ENCODE data around the gene SEPTIN6.

SEPTIN6 gene

GRCh38 chrX:119735467-119735866 is 42.5 kb upstream of the SEPTIN6 start:
- H3K4me1 ChIP-seq (ENCODE audit: low read length), result no peaks in the 10 kb centered on the region
- H2AFZ ChIP-seq (ENCODE audit: low read depth, low read length), result no peak overlapping the region

GRCh38 chrX:119734897-119735339 is 42.0 kb upstream of the SEPTIN6 start:
- Histone ChIP-seq H4K20me1 (ENCODE audit: insufficient read depth, low read length) (no peaks in the 10 kb centered on the region), H3K27me3 (ENCODE audit: low read depth, low read length) (no peaks in the 10 kb centered on the region; the same call in 1 of the 2 replicates), H3K79me2 (ENCODE audit: low read length) (no peaks in the 10 kb centered on the region), H2AFZ (ENCODE audit: low read depth, low read length) (no peak overlapping the region), H3K4me1 (ENCODE audit: low read length) (no peaks in the 10 kb centered on the region), H3K27ac (ENCODE audit: low read length) (no peak overlapping the region), H3K9me3 (ENCODE audit: insufficient read depth, low read length) (no peaks in the 10 kb centered on the region), H3K4me3 (ENCODE audit: low read length) (no peak overlapping the region), H3K9ac (ENCODE audit: low read length) (no peak overlapping the region), H3K36me3 (replicated peaks; ENCODE audit: low read depth, low read length) (no peaks in the 10 kb centered on the region), H3K4me2 (ENCODE audit: low read length) (no peak overlapping the region)
- TF ChIP-seq, protein P1, sequence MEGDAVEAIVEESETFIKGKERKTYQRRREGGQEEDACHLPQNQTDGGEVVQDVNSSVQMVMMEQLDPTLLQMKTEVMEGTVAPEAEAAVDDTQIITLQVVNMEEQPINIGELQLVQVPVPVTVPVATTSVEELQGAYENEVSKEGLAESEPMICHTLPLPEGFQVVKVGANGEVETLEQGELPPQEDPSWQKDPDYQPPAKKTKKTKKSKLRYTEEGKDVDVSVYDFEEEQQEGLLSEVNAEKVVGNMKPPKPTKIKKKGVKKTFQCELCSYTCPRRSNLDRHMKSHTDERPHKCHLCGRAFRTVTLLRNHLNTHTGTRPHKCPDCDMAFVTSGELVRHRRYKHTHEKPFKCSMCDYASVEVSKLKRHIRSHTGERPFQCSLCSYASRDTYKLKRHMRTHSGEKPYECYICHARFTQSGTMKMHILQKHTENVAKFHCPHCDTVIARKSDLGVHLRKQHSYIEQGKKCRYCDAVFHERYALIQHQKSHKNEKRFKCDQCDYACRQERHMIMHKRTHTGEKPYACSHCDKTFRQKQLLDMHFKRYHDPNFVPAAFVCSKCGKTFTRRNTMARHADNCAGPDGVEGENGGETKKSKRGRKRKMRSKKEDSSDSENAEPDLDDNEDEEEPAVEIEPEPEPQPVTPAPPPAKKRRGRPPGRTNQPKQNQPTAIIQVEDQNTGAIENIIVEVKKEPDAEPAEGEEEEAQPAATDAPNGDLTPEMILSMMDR (IDR thresholded peaks at IDR 0.05; ENCODE audit: low read depth, low read length), result no peak
- TF ChIP-seq EZH2phosphoT487 (IDR thresholded peaks at IDR 0.05; ENCODE audit: low read depth), result no peak

More at GRCh38 chrX:119735467-119735866, 42.5 kb upstream of the SEPTIN6 start:
- no peak overlapping the region for H3K4me2 ChIP-seq (ENCODE audit: low read length)
- TF ChIP-seq EZH2phosphoT487 (IDR thresholded peaks at IDR 0.05; ENCODE audit: low read depth), result no peak
- TF ChIP-seq, protein P1 (IDR thresholded peaks at IDR 0.05; ENCODE audit: low read depth, low read length), result no peak
- no peaks in the 10 kb centered on the region; the same call in 1 of the 2 replicates for H3K27me3 ChIP-seq (ENCODE audit: low read depth, low read length)
- no peaks in the 10 kb centered on the region for H3K9me3 ChIP-seq (ENCODE audit: insufficient read depth, low read length)
- no peak overlapping the region for H3K4me3 ChIP-seq (ENCODE audit: low read length)
- no peaks in the 10 kb centered on the region for H4K20me1 ChIP-seq (ENCODE audit: insufficient read depth, low read length)
- H3K27ac ChIP-seq (ENCODE audit: low read length), result no peak overlapping the region
- H3K79me2 ChIP-seq (ENCODE audit: low read length), result no peaks in the 10 kb centered on the region
- no peaks in the 10 kb centered on the region for H3K36me3 ChIP-seq (replicated peaks; ENCODE audit: low read depth, low read length)
- no peak overlapping the region for H3K9ac ChIP-seq (ENCODE audit: low read length)

- H2AFZ ChIP-seq (ENCODE audit: low read depth, low read length), result no peak overlapping the region; the same call in 1 of the 2 replicates
- H3K4me1 ChIP-seq (ENCODE audit: low read length), result peaks cover 11% of the 10 kb centered on the region
- no peaks in the 10 kb centered on the region for H3K9me3 ChIP-seq (ENCODE audit: insufficient read depth, low read length)
- H3K79me2 ChIP-seq (ENCODE audit: low read length), result no peaks in the 10 kb centered on the region
- no peaks in the 10 kb centered on the region for H3K36me3 ChIP-seq (replicated peaks; ENCODE audit: low read depth, low read length)
- no peak for TF ChIP-seq EZH2phosphoT487 (IDR thresholded peaks at IDR 0.05; ENCODE audit: low read depth)
- TF ChIP-seq, protein P1 (IDR thresholded peaks at IDR 0.05; ENCODE audit: low read depth, low read length), result peak; percentile 66
- no peaks in the 10 kb centered on the region for H4K20me1 ChIP-seq (ENCODE audit: insufficient read depth, low read length)
- peak overlapping the region; percentile 28; the same call in 1 of the 2 replicates for H3K9ac ChIP-seq (ENCODE audit: low read length)
- peak overlapping the region; percentile 73 for H3K4me2 ChIP-seq (ENCODE audit: low read length)
- H3K4me3 ChIP-seq (ENCODE audit: low read length), result peak overlapping the region; percentile 73
- H3K27me3 ChIP-seq (ENCODE audit: low read depth, low read length), result no peaks in the 10 kb centered on the region; the same call in 1 of the 2 replicates
- H3K27ac ChIP-seq (ENCODE audit: low read length), result no peak overlapping the region
Observed at GRCh38 chrX:119729408-119730201, 36.6 kb upstream of the SEPTIN6 start.

DNA sequence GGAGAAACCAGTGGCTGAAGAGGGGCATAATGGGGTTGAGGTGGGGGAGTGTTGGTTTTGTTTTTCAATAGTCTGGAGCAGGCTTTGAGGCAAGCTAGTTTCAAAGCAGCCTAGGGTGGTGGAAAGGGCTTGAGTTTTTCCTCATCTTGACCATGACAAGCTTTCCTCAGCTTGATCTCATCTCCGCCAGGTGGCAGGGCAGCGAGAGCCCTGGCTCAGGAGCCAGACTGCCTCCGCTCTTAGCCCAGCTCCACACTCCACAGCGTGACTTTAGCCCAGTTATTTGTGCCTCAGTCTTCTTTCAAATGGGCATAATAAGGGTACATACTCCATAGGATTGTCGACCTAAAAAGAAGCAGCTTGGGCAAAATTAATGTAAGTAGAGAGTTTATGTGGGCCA is 35.5 kb upstream of the SEPTIN6 start:
- Histone ChIP-seq H3K27me3 (ENCODE audit: low read depth, low read length) (no peaks in the 10 kb centered on the region; the same call in 1 of the 2 replicates), H3K9me3 (ENCODE audit: insufficient read depth, low read length) (no peaks in the 10 kb centered on the region), H3K4me3 (ENCODE audit: low read length) (peak overlapping the region; percentile 73), H4K20me1 (ENCODE audit: insufficient read depth, low read length) (no peaks in the 10 kb centered on the region), H3K9ac (ENCODE audit: low read length) (0 out of 2 replicates have a peak overlapping the region, but pooled peaks have one; percentile 28), H3K4me2 (ENCODE audit: low read length) (peak overlapping the region; percentile 73), H3K36me3 (replicated peaks; ENCODE audit: low read depth, low read length) (no peaks in the 10 kb centered on the region), H2AFZ (ENCODE audit: low read depth, low read length) (no peak overlapping the region), H3K4me1 (ENCODE audit: low read length) (peaks cover 11% of the 10 kb centered on the region), H3K79me2 (ENCODE audit: low read length) (no peaks in the 10 kb centered on the region), H3K27ac (ENCODE audit: low read length) (no peak overlapping the region)
- no peak for TF ChIP-seq EZH2phosphoT487 (IDR thresholded peaks at IDR 0.05; ENCODE audit: low read depth)
- TF ChIP-seq, protein P1 (IDR thresholded peaks at IDR 0.05; ENCODE audit: low read depth, low read length), result peak; percentile 57

Measured in OCI-LY3 (cell line).